LNCAP (cell line): Measurements from ENCODE around the gene TMEM131.

Source experiments
- TF ChIP-seq, protein P1 (sequence below): fragments of 450-650 bp; IDR thresholded peaks from 2 replicates; pipeline ENCODE4 v1.5.1; 2017; ENCODE audit warnings: mild to moderate bottlenecking

Gene TMEM131

DNA sequence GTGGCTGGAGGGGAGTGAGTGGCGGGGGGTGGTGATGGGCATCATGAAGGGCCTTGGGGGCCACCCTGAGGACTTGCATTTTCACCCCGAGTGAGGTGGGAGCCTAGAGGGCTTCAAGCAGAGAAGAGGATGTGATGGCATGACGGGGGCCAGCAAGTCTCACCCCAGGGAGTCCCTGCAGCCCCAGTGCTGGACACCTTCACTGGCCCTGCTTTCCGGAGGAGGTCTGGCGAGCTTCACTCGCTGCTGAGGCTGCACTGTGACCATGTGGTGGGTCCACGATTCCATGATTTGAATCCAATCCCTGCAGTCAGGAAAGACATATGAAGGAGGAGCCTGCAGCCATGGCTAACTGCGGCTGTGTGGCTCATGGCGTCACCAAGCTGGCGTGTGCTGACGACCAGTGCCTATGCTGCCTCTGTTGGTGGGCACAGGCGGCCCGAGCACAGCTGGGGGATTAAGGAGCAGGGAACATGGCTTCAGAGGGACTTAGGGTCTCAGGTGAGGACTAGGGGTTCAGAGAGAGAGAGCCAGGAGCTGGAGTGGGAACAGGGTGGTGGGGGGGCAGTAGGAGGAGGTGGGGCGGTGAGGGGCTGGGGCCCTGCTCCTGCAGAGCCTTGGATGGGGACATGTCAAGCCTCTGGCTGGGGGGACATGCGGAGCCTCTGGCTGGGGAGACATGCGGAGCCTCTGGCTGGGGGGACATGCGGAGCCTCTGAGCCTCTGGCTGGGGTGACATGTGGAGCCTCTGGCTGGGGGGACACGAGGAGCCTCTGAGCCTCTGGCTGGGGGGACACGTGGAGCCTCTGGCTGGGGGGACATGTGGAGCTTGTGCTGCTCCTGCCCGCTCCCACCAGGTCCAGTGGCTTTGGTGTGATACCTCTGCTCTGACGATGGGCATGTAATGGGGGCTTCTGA is 278.8 kb downstream of the TMEM131 start:
- TF ChIP-seq, protein P1, sequence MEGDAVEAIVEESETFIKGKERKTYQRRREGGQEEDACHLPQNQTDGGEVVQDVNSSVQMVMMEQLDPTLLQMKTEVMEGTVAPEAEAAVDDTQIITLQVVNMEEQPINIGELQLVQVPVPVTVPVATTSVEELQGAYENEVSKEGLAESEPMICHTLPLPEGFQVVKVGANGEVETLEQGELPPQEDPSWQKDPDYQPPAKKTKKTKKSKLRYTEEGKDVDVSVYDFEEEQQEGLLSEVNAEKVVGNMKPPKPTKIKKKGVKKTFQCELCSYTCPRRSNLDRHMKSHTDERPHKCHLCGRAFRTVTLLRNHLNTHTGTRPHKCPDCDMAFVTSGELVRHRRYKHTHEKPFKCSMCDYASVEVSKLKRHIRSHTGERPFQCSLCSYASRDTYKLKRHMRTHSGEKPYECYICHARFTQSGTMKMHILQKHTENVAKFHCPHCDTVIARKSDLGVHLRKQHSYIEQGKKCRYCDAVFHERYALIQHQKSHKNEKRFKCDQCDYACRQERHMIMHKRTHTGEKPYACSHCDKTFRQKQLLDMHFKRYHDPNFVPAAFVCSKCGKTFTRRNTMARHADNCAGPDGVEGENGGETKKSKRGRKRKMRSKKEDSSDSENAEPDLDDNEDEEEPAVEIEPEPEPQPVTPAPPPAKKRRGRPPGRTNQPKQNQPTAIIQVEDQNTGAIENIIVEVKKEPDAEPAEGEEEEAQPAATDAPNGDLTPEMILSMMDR: no peak

DNA sequence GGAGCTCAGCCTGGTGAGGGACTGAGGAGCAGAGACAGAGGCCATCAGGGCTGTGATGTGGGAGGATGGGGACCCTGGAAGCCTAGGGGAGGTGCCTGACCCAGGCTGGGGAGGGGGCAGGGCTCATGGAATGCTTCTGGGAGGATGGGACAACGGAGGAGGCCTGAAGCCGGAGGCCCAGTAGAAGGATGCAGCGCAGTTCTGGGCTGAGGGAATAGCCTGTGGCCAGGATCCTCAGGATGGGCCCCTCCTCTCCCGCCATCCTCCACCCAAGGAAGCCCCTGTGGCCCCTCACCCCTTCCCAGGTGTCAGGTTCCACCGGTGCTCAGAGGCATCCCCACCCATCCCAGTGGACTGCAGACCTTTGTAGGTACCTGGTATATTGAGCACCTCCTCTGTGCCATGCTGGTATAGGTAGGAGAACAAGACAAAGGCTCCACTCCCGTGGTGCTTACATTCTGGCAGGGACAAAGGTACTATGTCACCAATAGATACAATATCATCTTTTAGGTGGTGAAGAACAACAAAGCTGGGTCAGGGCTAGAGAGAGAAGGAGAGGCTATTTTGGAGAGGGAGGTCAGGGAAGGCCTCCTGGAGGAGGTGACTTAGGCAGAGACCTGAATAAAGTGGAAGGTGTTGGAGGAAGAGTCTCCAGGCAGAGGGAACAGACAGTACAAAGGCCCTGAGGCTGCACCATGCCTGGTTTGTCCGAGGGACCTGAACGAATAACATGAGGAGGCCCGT is 279.6 kb downstream of the TMEM131 start:
- TF ChIP-seq, protein P1: no peak

DNA sequence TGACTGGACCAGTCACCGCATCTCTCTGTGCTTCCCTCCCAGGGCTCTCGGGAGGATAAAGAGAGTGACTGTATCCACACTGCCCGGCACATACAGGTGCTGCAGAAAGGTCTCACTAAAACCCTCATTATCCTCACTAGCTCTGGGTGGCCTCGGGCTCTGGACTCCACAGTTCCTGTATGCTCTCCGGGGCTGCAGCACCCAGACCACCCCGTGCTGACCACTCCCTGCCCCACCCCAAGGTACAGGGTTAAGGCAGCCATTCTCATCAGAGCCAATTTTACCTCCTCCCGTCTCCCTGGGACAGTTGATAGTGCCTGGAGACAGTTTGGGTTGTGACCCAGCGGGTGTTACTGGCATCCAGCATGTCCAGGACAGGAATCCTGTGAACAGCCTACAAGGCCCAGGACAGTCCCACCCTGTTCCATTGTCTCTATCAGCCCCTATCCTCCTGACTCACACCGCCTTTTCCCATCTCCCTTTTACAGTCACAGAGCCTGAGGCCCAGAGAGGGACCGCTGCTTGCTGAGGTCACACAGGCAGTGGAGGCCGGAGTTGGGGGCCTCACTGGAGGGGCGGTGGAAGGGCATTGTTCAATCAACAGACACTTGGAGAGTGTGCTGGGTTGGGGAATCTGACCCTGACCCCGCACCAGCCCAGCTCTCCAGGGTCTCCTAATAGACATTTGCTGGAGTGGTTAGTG is 280.6 kb downstream of the TMEM131 start:
- TF ChIP-seq, protein P1: no peak

DNA sequence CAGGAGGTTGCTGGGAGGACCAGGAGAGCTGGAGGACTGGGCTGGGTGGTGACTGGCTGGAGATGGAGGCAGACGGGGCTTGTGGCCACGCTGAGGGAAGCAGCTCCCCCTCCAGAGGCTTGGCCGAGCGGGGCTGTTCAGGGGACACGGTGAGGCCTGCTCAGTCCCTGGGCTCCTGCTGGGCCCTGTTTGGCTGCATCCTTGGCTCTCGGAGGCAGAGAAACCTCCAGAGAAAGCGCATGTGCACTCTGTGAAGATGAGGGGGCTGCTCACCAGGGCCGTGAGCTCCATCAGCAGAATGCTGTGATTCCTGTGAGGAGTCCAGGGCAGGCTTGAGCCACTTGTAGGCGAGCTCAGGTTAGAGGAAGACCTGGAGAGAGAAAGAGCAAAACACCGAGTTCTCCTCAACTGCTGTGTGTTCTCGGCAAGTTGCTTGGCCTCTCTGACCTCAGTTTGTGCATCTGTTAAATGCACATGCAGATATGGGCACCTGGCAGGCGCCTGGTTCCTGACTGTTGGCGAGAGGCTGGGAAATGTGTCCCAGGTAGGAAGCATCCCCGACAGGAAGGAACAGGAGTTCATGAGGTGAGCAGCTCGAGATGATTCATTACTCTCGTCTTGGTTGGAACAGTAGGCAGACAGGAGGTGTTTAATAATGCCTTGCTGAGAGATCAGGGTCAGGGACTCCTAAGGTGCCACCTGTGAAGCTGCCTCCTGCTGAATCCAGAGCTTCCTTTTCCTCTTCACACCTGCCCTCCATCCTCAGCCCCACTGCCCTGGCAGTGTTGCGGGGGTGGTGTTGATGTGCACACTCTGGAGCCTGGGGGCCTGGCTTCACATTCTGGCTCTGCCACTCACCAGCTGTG is 281.4 kb downstream of the TMEM131 start:
- TF ChIP-seq, protein P1: no peak

DNA sequence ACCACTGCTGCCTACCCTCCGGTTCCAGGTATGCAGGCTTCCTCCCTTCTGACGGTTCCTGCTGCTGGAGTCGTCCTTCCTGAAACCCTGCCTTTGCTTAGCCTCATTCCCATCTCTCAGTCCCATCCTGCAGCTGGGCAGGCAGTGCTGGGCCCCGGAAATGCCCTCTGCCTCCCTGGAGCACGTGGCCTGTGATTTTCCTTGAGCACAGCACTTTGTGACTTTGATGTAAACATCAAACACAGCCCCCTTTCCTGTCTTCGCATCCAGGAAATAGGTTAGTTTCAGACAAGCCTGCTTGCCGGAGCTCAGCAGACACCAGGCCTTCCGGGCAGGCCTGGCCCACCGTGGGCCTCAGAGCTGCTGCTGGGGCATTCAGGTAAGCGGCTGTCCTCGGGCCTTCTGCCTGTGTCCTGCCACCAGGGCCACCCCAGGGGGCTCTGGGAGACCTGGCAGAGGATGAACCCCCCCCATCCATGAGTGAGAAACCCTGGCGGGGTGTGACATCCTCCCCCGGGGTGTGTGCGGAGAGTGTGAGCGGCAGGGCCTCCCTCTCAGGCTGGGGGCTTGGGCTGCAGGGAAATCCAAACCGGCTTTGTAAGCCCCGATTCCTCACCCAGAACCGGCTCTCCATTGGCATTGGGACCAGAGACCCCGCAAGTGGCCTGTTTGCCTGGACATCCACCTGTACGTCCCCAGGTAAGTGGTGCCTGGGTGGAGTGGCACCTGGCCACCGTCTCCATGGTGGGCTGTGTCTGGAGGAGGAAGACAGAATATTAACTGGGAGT is 282.3 kb downstream of the TMEM131 start, which contains the start of gene ZAP70:
Gene ZAP70, plus strand, starts transcription at position 281 of the 788 bp plus-strand sequence. CDS start 10,461 bp downstream, outside the sequence.
- TF ChIP-seq, protein P1: no peak

DNA sequence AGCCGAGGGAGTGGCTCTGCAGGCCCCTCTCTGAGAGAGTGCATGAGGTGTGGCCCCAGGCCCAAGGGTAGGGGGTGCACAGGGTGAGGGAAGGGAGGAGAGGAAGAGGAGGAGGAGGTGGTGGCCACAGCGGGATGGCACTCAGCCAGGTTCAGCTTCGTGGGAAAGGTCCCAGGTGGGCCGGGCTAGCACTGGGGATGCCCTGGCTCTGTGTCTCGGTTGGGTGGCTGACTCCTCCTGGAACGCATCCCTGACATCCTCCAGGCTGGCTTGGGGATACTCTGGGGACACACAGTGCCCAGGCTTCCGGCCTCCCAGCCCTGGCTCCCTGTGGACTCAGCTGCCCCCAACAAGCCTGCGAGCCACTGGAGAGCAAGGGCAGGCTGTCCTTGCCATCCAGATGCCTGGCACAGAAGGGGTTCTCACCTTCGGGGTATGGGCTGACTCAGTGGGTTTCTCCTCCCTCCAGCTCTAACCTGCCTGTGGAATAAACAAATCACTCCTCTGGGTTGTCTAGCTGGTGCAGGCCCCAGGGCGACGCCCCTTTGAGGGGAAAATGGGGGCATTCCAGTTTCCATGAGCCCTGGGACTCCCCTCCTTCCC is 283.0 kb downstream of the TMEM131 start:
- TF ChIP-seq, protein P1: no peak
